Left lobe of liver (tissue), 2 donors: Measurements from ENCODE around the gene SETBP1. TPM values are rescaled to one million over a fixed set of nuclear protein-coding genes. Genes with fewer than 3 reads are reported as not detected.
A peak's percentile ranks its signal among the peaks of the same experiment; 100 is the strongest.

Source experiments
- ATAC-seq: fragments of 200-7000 bp; cut with Tn5 transposase; one replicate; pipeline ENCODE4 v1.9.1; 2020; ENCODE audit warnings: mild to moderate bottlenecking, moderate library complexity
- DNase-seq: peaks from one replicate; pipeline ENCODE4 v3.0.0-alpha.2; 2020; ENCODE audit warnings: low spot score
- total RNA-seq: library from RNA; stranded (reverse); gene quantifications from one replicate; pipeline ENCODE4 v1.2.1, GENCODE V29; 2021
- donor health status: DM: no; HTN: no; CAD: no; lungs with moderate emphysema.
- donor health status: DM: no; HTN: yes; CAD: no.

Gene SETBP1
- total RNA-seq, 1 donor from 2014 or later, result 17.3 TPM

- ATAC-seq (peak; percentile 91), DNase-seq (peak; percentile 87)
These were observed 1.4 kb upstream of the SETBP1 start for GRCh38 chr18:44679056-44679913.

GRCh38 chr18:44679914-44680272, 795 bp upstream of the SETBP1 start:
- ATAC-seq (peak; percentile 3), DNase-seq (peak; percentile 66)

- DNase-seq, result no peak
- no peak for ATAC-seq
These were observed 635 bp downstream of the SETBP1 start for GRCh38 chr18:44681076-44681970.

GRCh38 chr18:44682201-44682870, 1.6 kb downstream of the SETBP1 start:
- DNase-seq (no peak), ATAC-seq (no peak)

GRCh38 chr18:44682871-44683221, 2.2 kb downstream of the SETBP1 start:
- DNase-seq (no peak), ATAC-seq (no peak)

- ATAC-seq (no peak), DNase-seq (no peak)
These were observed 2.9 kb downstream of the SETBP1 start for GRCh38 chr18:44683556-44683955.

- no peak for DNase-seq
- ATAC-seq, result no peak
These were observed 4.6 kb downstream of the SETBP1 start for GRCh38 chr18:44685296-44685695.

GRCh38 chr18:44686156-44686555, 5.5 kb downstream of the SETBP1 start:
- ATAC-seq, result no peak
- DNase-seq, result no peak

GRCh38 chr18:44687421-44687820, 6.7 kb downstream of the SETBP1 start:
- ATAC-seq (no peak), DNase-seq (no peak)

- no peak for ATAC-seq
These were observed 9.0 kb downstream of the SETBP1 start for GRCh38 chr18:44689736-44690135.

GRCh38 chr18:44691148-44691925, 10.6 kb downstream of the SETBP1 start:
- ATAC-seq (peak; percentile 84), DNase-seq (peak; percentile 64)

More at GRCh38 chr18:44689736-44690135, 9.0 kb downstream of the SETBP1 start:
- no peak for DNase-seq

GRCh38 chr18:44693030-44693784, 12.5 kb downstream of the SETBP1 start:
- no peak for ATAC-seq

GRCh38 chr18:44695503-44695902, 14.8 kb downstream of the SETBP1 start:
- ATAC-seq, result peak; percentile 20
- no peak for DNase-seq

More at GRCh38 chr18:44693030-44693784, 12.5 kb downstream of the SETBP1 start:
- no peak for DNase-seq

GRCh38 chr18:44696892-44697291, 16.2 kb downstream of the SETBP1 start:
- peak; percentile 86 for ATAC-seq
- DNase-seq, result peak; percentile 82

- DNase-seq (no peak), ATAC-seq (peak; percentile 48)
These were observed 16.6 kb downstream of the SETBP1 start for GRCh38 chr18:44697315-44697714.

- DNase-seq (no peak), ATAC-seq (no peak)
These were observed 17.8 kb downstream of the SETBP1 start for GRCh38 chr18:44698518-44698917.

- DNase-seq (no peak), ATAC-seq (no peak)
These were observed 19.0 kb downstream of the SETBP1 start for GRCh38 chr18:44699572-44700261.

GRCh38 chr18:44700652-44701051, 20.0 kb downstream of the SETBP1 start:
- DNase-seq (peak; percentile 83), ATAC-seq (peak; percentile 85)

- ATAC-seq (no peak), DNase-seq (no peak)
These were observed 20.5 kb downstream of the SETBP1 start for GRCh38 chr18:44701227-44701626.
